SK-N-SH treated with all-trans-retinoic acid at 6 μM for 48 hours (cell line): ENCODE measurements around the gene FGF23.

Experiments used
- CREB5 ChIP-seq: fragments of 250-450 bp; sonication (Bioruptor Pico); IDR thresholded peaks from 2 replicates; pipeline ENCODE4 v1.5.1; 2020; ENCODE audit warnings: low read depth, mild to moderate bottlenecking, moderate library complexity
- ESRRG ChIP-seq: fragments of 250-450 bp; sonication (Bioruptor Pico); IDR thresholded peaks from 2 replicates; pipeline ENCODE4 v1.6.1; 2021; ENCODE audit warnings: mild to moderate bottlenecking
- ISL1 ChIP-seq: fragments of 250-450 bp; sonication (Bioruptor Pico); IDR thresholded peaks from 2 replicates; pipeline ENCODE4 v2.1.2; 2022; ENCODE audit warnings: mild to moderate bottlenecking, moderate library complexity
- PATZ1 ChIP-seq: fragments of 250-450 bp; sonication (Bioruptor Pico); IDR thresholded peaks from 2 replicates; pipeline ENCODE4 v1.8.0; 2020; ENCODE audit warnings: mild to moderate bottlenecking, moderate library complexity, borderline replicate concordance
- POU6F1 ChIP-seq: fragments of 250-450 bp; sonication (Bioruptor Pico); IDR thresholded peaks from 2 replicates; pipeline ENCODE4 v1.8.0; 2021; ENCODE audit warnings: low read depth, mild to moderate bottlenecking, moderate library complexity, borderline replicate concordance
- PPARA ChIP-seq: fragments of 250-450 bp; sonication (Bioruptor Pico); IDR thresholded peaks from 2 replicates; pipeline ENCODE4 v1.5.0; 2020; ENCODE audit warnings: mild to moderate bottlenecking, borderline replicate concordance
- RARB ChIP-seq: fragments of 250-450 bp; sonication (Bioruptor Pico); IDR thresholded peaks from 2 replicates; pipeline ENCODE4 v1.8.0; 2021; ENCODE audit warnings: mild to moderate bottlenecking, moderate library complexity
- SNAI2 ChIP-seq: fragments of 250-450 bp; sonication (Bioruptor Pico); IDR thresholded peaks from 2 replicates; pipeline ENCODE4 v1.5.0; 2020; ENCODE audit warnings: mild to moderate bottlenecking, moderate library complexity
- TOX ChIP-seq: fragments of 250-450 bp; sonication (Bioruptor Pico); IDR thresholded peaks from 2 replicates; pipeline ENCODE4 v1.8.0; 2021; ENCODE audit warnings: mild to moderate bottlenecking, moderate library complexity, borderline replicate concordance
- ZFP30 ChIP-seq: fragments of 450-650 bp; formaldehyde crosslinking; IDR thresholded peaks from 2 replicates; pipeline ENCODE4 v1.5.0; 2022; ENCODE audit warnings: mild to moderate bottlenecking, moderate library complexity
- ZNF565 ChIP-seq: fragments of 450-650 bp; formaldehyde crosslinking; conservative IDR thresholded peaks from 2 replicates; pipeline ENCODE4 v1.5.0; 2020; ENCODE audit warnings: low read depth, mild to moderate bottlenecking, moderate library complexity
- ZNF70 ChIP-seq: fragments of 450-650 bp; formaldehyde crosslinking; IDR thresholded peaks from 2 replicates; pipeline ENCODE4 v1.5.0; 2020; ENCODE audit warnings: mild to moderate bottlenecking, moderate library complexity

GRCh38 chr12:4417455-4417854, 37.9 kb upstream of the FGF23 start:
- TF ChIP-seq ZNF70 (CRISPR knock-in tag) (no peak), POU6F1 (no peak), RARB (CRISPR knock-in tag) (no peak), SNAI2 (CRISPR knock-in tag) (no peak), PPARA (CRISPR knock-in tag) (no peak), ZFP30 (CRISPR knock-in tag) (no peak), PATZ1 (no peak), TOX (CRISPR knock-in tag) (no peak), ESRRG (CRISPR knock-in tag) (no peak), CREB5 (no peak), ISL1 (no peak), ZNF565 (CRISPR knock-in tag) (no peak)
